GM04503 (cell line): ENCODE data around the gene ADAMTS15.
"Not testable (repeated sequence)": the region's sequence is repeated elsewhere in the genome, so short reads cannot be mapped to it uniquely, and the experiment has no call there.

ENCODE experiments used
- DNase-seq: peaks from one replicate; pipeline ENCODE4 v3.0.0-alpha.2; 2012; ENCODE audit warnings: low read depth

The ADAMTS15 gene

DNA sequence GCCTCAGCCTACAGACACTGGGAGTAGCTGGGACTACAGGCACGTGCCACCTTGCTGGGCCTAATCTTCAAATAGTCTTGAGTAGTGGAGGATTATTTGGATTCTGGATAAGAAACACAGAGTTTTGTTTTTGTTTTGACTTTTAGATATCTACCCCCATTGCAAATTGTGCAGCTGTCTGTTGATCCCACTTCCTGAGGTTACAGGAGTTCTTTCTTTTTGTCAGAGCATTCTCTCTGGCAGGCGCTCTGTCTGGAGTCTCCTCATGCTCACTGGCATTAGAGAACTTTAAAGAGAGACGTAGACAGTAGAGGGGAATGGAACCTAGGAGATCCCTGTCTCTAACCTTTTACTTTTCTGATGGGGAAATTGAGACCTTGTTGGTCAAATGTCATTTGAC lies 12.3 kb upstream of the ADAMTS15 start:
- no peak for DNase-seq

DNA sequence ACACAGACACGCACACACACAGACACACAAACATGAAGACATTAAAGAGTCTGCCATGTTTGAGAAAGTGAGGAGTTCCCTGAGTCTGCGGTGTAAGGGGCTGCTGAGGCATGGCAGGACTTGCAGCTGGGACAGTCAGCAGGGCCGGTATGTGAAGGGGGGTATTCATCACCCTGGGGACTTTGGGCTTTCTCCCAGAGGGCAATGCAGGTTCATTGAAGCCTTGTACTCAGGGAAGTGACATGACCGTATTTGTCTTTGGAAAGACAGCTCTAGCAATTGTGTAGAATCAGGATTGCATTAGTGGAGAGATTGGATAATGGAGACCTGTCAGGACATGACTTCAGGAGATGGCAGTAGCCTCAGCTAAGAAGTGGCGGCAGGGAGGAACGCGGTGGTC lies 10.6 kb upstream of the ADAMTS15 start:
- DNase-seq = no peak

DNA sequence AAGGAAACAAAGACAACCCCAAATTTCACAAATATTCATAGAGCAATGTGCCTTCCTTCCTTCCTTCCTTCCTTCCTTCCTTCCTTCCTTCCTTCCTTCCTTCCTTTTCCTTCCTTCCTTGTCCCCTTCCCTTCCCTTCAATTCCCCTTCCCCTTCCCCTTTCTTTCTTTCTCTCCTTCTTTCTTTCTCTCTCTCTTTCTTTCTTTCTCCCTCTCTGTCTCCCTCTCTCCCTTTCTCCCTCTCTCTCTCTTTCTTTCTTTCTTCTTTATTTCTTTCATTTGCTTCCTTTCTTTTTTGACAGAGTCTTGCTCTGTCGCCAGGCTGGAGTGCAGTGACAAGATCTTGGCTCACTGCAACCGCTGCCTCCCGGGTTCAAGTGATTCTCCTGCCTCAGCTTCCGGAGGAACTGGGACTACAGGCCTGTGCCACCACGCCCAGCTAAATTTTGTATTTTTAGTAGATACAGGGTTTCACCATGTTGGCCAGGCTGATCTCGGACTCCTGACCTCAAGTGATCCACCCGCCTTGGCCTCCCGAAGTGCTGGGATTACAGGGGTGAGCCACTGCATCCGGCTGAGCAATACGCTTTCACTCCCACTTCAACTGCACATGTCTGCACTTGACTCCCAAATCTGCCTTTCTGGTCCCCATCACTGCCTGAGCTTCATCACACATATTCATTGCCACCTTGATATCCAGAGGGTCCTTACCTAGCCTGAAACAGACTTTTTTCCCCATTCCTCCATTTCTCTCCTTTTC lies 9.9 kb upstream of the ADAMTS15 start:
- DNase-seq = not testable (repeated sequence)

DNA sequence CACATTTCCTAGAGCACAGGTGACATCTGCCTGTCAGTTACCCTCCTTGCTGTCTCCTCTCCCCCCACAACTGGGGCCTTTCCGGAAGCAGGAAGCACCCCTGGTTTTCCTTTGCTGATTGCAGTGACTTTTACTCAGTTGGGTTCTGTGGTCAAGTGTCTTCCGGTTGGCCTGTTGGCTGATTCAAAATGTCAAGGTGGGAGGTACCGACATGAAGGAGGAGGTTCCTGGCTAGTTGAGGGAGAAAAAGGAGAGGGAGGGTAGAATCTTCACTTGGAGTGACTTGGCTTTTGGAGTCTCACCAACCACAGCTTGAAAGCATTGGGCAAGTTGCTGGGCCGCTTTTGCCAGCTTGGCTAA lies 9.3 kb upstream of the ADAMTS15 start:
- no peak for DNase-seq

DNA sequence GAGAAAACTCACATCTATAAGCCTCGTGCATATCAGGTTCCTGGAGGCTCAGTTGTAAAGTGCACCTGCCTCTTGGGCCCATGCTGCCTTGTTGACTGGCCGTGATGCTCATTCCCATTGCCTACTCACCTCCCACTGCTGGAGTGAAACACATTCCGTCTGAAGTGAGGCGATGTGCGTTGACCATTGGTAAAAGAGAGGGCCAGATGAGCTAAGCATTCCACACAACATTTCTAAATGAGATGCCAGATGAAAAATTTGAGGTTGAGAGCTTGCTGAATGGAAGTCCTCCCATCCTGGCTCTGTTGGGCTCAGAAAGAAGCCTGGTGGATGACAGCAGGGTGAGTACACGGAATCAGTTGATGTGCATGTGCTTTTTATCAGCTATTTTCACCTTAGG lies 8.6 kb upstream of the ADAMTS15 start:
- no peak for DNase-seq

DNA sequence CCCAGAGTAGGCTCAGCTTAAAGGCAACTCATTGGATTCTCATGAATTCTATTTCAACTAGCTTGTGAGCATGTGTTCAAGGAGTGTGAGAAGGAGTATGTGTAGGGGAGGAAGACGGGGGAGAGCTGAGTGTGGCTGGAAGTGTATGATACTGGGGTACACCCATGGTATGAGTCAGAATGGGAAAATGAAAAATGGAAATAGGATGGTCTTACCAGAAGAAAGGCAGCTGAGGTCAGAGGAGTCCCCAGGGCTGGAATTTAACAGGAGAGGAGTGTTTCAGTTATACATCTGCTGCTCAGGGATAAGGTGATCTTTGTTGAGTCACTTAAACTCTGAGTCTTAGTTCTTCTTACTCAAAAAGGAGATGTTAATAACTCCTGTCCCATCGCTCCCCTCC lies 6.7 kb upstream of the ADAMTS15 start:
- DNase-seq = no peak

DNA sequence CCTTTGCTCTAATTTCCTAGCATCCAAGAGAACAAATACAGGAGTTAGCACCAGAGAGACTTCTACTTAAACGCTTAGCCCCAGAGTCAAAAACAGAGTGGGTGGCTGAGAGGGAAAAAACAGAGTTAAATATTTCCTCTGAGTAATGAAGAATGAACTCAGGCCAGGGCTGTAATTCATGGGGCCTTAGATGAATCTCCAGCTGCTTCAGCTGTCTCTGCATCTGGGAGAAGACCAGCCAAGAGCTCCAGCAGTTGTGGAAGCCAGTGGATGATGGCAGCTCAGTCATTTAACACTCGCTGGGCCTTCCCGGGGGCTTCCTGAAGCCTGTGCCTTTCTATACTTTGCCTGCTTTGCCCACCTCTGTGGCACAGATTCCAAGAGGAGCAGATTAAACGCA lies 5.7 kb upstream of the ADAMTS15 start:
- no peak for DNase-seq

DNA sequence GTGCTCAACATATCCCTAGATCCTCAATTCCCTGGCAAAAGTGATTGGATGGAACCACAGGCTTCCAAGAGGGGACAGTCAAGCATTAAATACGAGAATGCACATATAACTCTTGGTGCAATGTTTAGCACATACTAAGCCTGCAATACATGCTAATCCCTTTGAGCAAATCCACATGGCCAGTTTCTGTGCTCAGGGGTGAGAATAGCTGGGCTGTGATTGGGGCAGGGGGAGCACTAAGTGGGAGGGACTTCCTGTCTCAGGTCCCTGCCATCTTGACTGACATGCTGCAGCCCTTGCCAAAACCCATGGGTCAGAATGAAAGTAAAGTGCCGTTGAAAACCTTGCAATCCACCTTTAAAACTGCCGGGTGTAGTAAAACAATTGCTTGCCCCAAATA lies 2.7 kb upstream of the ADAMTS15 start:
- no peak for DNase-seq

DNA sequence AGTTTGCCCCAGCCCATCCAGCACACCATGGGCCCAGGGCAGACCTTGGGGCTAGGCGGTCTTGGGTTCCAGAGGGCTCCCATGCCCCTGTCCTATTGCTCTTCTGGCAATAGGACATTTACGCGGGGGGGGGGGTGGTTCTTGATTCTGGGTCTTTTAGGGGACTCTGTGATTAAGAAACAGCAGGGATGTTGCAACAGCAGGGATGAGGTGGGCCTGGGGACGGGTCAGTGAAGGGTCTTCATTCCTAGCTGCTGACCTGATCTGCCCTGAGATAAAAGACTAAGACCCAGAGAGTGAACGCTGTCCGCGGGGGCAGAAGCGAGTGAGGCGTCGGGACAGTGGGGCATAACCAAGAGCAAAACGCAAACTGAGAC lies 418 bp upstream of the ADAMTS15 start:
- DNase-seq = no peak

DNA sequence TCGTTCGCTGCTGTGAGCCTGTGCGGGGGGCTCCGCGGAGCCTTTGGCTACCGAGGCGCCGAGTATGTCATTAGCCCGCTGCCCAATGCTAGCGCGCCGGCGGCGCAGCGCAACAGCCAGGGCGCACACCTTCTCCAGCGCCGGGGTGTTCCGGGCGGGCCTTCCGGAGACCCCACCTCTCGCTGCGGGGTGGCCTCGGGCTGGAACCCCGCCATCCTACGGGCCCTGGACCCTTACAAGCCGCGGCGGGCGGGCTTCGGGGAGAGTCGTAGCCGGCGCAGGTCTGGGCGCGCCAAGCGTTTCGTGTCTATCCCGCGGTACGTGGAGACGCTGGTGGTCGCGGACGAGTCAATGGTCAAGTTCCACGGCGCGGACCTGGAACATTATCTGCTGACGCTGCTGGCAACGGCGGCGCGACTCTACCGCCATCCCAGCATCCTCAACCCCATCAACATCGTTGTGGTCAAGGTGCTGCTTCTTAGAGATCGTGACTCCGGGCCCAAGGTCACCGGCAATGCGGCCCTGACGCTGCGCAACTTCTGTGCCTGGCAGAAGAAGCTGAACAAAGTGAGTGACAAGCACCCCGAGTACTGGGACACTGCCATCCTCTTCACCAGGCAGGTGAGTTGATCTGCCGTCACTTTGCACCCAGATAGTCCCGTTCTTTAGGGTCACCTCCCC lies 1.0 kb downstream of the ADAMTS15 start:
- no peak for DNase-seq

DNA sequence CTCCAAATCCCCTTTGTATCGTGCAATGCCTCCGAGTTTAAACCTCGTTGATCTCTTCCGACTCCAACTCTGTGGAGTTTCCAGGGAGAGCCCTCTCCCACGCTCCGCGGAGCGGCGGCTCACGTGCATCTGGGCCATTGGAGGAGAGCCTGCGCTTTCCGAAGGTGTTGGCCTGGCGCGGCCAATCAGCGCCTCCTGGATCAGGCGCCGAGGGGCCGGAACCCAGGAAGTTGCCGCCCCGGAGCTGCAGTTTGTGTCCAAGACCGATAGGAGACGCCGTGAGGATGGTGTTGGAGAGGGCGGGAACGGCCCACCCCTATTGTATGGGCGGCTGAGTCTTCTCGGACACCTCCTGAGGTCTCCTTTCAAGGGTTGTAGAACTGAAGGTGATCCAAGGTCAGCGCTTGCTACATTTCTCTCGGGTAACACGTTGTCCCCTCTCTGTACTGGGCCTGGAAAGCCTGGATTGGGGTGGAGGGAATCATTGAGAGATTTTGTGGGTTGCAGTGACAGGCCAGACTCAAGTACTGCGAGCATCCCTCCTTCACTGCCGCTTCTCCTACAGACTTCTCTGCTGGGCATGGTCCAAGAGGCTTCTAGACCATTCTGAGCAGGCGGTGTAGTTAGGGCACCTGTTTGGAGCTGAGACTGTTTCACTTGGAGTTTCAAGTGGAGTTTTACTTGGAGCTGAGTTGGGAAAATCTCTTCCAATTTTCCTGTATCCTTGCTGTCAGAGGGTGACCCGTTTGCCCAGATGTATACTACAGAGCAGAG lies 1.7 kb downstream of the ADAMTS15 start:
- no peak for DNase-seq

DNA sequence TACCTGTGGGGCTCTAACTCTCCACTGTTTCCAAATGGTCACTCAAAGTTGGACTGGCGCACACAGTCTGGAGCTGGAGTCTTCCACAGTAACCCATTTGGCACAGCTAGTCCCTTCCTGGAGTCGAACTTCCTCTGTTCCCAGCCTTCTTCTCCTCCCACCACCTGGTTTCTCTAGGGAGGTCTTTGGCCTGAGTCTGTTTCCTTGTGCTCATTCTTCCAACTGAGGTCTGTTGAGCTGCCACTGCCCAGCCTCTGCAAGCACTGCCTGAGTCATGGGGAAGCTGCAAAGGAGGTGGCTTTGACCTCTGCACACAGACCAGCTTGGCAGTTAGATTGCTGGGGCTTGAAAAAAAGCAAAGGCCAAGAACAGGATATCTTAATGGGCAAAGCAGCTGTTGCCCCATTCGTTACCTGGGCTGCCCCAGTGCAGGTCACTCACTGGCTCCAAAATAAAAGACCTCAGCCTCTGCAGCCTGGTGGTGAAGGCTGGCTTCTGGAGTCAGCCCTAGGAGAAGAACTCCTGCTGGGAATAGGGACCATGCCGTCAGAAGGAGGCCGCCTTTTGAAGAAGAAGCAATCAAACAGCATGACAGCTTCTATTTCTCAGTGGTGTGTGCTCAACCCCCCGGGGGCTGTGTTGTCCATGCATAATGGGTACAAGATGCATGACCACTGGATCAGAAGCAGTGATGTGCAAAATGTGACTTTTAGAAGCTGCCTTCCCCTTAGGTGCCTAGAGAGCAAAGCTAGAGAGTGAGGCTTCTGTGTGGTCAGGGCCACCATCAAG lies 3.0 kb downstream of the ADAMTS15 start:
- no peak for DNase-seq

DNA sequence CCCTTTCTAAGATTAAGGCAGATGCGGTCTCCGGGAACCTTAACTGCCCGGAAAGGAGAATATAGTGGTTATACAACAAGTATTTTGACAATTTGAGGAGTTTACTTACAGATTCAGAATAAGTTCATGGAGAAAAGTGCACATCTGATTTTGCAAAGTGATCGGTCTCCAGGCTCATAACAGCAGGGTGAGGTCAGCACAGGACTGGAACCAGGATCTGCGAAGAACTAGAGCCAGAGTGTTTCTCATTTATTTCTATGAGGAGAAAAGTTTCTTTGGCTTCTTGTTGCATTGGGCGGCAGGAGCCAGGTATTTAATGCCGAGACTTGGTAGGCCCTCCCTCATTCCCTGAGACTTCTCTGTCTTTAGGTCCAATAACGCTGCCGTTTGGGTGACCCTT lies 3.7 kb downstream of the ADAMTS15 start:
- no peak for DNase-seq

DNA sequence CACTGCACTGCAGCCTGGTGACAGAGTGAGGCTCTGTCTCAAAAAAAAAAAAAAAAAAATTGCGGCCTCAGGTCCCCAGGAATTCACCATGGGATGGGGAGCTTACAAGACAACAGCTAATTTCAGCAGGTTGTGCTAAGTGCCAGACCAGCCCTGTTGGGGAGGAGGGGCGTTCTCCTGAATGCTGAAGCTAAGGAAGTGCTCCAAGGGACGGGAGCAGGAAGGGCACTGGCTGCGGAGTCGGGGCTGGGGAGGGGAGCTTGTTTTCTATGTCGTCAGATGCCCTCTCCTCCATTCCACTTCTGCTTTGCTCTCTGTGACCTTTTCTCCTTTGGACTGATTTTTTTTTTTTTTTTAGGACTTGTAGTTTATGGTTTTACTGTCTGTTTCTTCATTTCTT lies 4.5 kb downstream of the ADAMTS15 start:
- no peak for DNase-seq

DNA sequence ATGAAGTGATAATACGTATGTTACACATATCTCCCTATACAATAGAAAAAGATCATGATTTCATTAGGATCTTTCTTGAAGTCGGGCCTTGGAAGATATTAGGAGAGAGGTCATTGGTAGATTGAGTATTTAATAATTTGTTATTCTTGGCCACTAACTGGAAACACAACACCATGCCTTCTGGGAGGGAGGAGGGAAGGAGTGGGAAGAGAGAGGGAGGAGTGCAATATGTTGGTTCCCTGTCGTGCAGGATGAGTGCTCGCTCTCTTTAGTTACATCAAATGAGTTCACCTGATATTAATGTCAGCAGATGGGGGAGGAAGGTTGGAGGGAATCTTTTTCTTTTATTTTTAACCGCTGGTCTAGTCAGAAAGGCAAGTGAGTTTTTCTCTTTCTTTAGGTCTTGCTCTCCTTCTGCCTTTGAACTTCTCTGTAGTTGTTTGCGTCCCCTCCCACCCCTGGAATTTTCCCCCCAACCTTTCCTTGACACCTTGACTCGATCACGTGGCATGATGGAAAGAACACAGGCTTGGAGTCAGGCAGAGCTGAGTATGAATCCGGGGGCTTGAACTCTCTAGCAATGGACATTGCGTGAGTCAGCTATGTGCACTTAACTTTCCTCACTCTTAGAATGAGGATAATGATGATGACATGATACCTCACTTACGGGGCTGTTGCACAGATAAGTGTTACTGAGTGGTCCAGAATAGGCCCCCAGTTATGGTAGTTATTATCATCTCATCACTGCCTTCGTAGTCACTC lies 6.2 kb downstream of the ADAMTS15 start:
- DNase-seq = no peak

DNA sequence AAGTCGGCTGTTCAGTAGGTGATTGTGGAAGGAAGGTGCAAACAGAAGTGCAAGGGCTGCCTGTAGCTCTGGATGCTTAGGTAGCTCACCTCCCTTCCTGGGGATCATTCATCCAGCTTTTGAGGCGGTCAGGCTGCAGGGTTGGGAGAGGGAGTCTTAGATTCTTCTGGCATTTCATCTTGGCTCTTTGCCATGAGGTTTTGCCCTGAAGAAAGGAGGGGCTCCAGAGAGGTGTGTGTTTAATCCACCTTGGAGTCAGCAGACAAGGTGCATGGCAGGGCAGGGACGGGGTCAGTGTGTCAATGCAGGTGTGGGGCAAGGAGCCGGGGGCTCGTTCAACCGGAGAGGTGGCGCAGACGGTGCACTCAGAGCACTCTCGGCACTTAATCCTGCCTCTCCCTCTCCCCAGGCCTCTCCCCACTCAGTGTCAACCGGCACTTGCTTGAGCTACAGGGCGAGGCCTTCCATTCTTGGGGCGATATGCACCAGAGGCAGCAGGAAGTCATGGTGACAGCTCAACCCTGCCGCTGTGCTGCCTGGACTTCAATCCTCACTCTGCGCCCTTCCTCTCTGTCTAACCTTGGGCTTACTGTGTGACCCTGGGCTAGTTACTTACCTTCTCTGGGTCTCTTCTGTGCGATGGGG lies 7.2 kb downstream of the ADAMTS15 start:
- no peak for DNase-seq

DNA sequence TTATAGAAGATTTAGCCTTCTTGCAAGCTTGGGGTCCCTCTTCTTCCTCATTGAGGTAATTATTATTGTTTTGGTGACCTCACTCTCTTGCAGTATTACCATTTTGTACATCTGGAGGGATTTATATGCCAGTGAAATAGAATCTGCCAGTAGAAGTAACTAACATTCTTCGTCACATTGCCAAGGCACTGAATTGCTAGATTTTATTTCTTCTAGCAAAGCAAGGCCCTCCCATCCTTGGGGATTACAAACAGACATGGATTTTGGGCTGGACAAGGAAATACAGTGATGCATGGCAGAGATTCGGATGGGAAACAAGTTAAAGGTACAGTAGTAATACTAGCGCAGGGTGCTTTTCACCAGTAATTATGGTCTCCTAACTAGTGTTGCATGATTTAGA lies 7.8 kb downstream of the ADAMTS15 start:
- no peak for DNase-seq

DNA sequence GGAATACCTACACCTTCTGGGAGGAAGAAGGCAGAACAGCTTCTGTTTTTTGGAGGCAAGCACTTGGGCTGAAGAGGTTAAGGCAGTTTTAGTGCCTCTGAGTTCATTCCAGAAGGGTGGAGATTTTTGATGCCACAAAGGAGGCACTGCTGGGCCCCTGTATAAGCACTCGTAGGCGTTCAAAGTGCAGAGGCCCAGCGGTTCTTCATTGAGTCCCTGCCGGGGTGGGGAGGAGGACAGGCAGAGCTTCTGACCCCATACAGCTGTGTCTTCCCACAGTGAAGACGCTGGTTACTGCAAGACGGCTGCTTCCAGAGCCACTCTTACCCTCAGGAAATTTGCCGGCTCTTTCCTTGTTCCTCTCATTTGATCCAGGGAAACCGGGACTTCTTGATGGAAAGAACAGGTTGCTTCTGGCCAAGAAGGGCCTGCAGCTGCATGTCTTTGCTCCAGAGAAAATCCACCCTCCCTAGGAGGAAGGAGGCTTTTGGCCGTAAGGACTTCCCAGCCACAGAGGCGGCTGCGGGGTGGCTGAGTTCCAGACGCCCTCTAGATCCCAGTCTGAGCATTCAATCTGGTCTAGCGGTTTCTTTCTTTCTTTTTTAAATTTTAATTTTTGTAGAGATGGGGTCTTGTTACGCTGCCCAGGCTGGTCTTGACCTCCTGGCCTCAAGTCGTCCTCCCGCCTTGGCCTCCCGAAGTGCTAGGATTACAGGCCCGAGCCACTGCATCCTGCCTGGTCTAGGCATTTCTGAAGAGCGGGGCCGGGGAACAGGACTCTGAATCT lies 9.4 kb downstream of the ADAMTS15 start:
- no peak for DNase-seq

DNA sequence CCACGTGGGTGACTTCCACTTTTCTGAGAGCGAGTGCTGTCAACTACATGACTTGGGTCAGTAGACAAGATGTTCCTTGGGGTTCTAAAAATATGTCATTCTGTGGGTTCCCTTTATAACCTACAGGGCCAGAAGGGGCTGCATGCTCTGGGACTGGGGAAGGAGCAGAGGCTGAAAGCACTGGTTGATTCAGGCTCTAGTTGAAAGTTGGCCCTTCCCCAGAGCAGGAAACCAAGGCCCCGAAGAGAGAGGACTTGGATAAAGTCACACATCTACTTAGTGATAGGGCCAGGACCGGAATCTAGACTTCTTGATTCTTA lies 9.9 kb downstream of the ADAMTS15 start:
- no peak for DNase-seq

DNA sequence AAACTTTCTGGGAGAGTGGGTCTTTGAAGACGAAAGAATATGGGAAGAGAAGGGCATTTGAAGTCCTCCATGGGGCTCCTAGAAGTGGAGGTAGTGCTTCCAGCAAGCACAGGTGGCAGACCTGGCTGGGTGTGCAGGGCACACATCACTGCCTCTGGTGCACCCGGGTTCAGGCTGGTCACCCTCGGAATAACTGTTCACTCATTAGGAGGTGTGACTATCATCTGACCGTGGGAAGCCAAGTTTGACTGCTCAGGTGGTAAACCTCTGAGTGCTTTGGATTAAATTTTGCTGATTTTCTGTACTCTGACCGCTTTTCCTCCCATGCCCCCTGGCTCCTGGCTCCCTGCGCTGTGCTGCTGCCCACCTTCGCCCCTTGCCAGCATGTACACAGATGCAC lies 11.1 kb downstream of the ADAMTS15 start:
- no peak for DNase-seq
